HEK293 (cell line): ENCODE measurements around the gene FTCD.

Source experiments
- CTCF ChIP-seq: fragments of 450-650 bp; formaldehyde crosslinking; IDR thresholded peaks from 2 replicates; pipeline ENCODE4 v1.5.1; 2016; ENCODE audit warnings: missing biosample characterization, missing genetic modification characterization
- PBX3 ChIP-seq: sonication (generic); formaldehyde crosslinking; IDR thresholded peaks from 2 replicates; pipeline ENCODE4 v1.8.1; 2022; ENCODE audit warnings: mild to moderate bottlenecking, moderate library complexity, missing genetic modification reagents
- SCRT2 ChIP-seq: fragments of 450-650 bp; formaldehyde crosslinking; IDR thresholded peaks from 2 replicates; pipeline ENCODE4 v1.5.1; 2016; ENCODE audit warnings: missing biosample characterization, missing genetic modification characterization
- ZBTB1 ChIP-seq: fragments of 450-650 bp; formaldehyde crosslinking; IDR thresholded peaks from 2 replicates; pipeline ENCODE4 v1.5.1; 2016; ENCODE audit warnings: missing biosample characterization, missing genetic modification characterization
- ZBTB49 ChIP-seq: fragments of 450-650 bp; formaldehyde crosslinking; IDR thresholded peaks from 2 replicates; pipeline ENCODE4 v1.5.1; 2016; ENCODE audit warnings: missing biosample characterization, missing genetic modification characterization, low read depth
- ZNF121 ChIP-seq: fragments of 450-650 bp; formaldehyde crosslinking; IDR thresholded peaks from 2 replicates; pipeline ENCODE4 v1.5.1; 2016; ENCODE audit warnings: missing biosample characterization, missing genetic modification characterization
- ZNF146 ChIP-seq: fragments of 450-650 bp; formaldehyde crosslinking; IDR thresholded peaks from 2 replicates; pipeline ENCODE4 v1.5.1; 2016; ENCODE audit warnings: missing biosample characterization, missing genetic modification characterization
- ZNF274 ChIP-seq, 2 experiments: fragments of 200-500 bp in 1 of 2; fragments of 450-650 bp in 1 of 2; sonication (Bioruptor generic) in 1 of 2; formaldehyde crosslinking in 1 of 2; IDR thresholded peaks; 2 replicates each; pipeline versions ENCODE4 v1.5.1 to v1.6.1; 2014 to 2016; ENCODE audit warnings: borderline replicate concordance in 1 of 2, inconsistent platforms in 1 of 2, low read length in 1 of 2, missing biosample characterization in 1 of 2, missing genetic modification characterization in 1 of 2
- ZNF366 ChIP-seq: fragments of 450-650 bp; formaldehyde crosslinking; conservative IDR thresholded peaks from 2 replicates; pipeline ENCODE4 v1.5.1; 2016; ENCODE audit warnings: missing biosample characterization, missing genetic modification characterization
- ZNF398 ChIP-seq: fragments of 450-650 bp; formaldehyde crosslinking; IDR thresholded peaks from 2 replicates; pipeline ENCODE4 v1.5.1; 2017; ENCODE audit warnings: missing biosample characterization, missing genetic modification characterization
- ZNF530 ChIP-seq: fragments of 450-650 bp; formaldehyde crosslinking; IDR thresholded peaks from 2 replicates; pipeline ENCODE4 v1.5.1; 2016; ENCODE audit warnings: low read depth, missing biosample characterization, missing genetic modification characterization
- ZNF561 ChIP-seq: fragments of 450-650 bp; IDR thresholded peaks from 2 replicates; pipeline ENCODE4 v1.5.1; 2018; ENCODE audit warnings: missing biosample characterization, missing genetic modification characterization, borderline replicate concordance
- TF ChIP-seq, protein P1 (sequence below): fragments of 450-650 bp; formaldehyde crosslinking; IDR thresholded peaks from 2 replicates; pipeline ENCODE4 v1.5.1; 2016; ENCODE audit warnings: missing biosample characterization, missing genetic modification characterization
- TF ChIP-seq, protein P2 (sequence below): fragments of 450-650 bp; formaldehyde crosslinking; IDR thresholded peaks from 2 replicates; pipeline ENCODE4 v1.5.1; 2016; ENCODE audit warnings: missing biosample characterization, missing genetic modification characterization

GRCh38 chr21:46168659-46169386 is 13.4 kb upstream of the FTCD start:
- TF ChIP-seq ZNF121 (no peak), SCRT2 (no peak), ZNF530 (no peak), ZNF146 (no peak), CTCF (no peak), PBX3 (CRISPR knock-in tag) (no peak), ZNF398 (no peak), ZNF274 (IDR thresholded peaks at IDR 0.05; ENCODE audit: low read length) (no peak), ZNF274 (tag by site-specific recombination; IDR thresholded peaks at IDR 0.05; ENCODE audit: borderline replicate concordance) (no peak), ZBTB1 (no peak), ZBTB49 (no peak), ZNF561 (no peak), ZNF366 (no peak)
- TF ChIP-seq, protein P1, sequence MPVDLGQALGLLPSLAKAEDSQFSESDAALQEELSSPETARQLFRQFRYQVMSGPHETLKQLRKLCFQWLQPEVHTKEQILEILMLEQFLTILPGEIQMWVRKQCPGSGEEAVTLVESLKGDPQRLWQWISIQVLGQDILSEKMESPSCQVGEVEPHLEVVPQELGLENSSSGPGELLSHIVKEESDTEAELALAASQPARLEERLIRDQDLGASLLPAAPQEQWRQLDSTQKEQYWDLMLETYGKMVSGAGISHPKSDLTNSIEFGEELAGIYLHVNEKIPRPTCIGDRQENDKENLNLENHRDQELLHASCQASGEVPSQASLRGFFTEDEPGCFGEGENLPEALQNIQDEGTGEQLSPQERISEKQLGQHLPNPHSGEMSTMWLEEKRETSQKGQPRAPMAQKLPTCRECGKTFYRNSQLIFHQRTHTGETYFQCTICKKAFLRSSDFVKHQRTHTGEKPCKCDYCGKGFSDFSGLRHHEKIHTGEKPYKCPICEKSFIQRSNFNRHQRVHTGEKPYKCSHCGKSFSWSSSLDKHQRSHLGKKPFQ (tag by site-specific recombination): no peak
- TF ChIP-seq, protein P2, sequence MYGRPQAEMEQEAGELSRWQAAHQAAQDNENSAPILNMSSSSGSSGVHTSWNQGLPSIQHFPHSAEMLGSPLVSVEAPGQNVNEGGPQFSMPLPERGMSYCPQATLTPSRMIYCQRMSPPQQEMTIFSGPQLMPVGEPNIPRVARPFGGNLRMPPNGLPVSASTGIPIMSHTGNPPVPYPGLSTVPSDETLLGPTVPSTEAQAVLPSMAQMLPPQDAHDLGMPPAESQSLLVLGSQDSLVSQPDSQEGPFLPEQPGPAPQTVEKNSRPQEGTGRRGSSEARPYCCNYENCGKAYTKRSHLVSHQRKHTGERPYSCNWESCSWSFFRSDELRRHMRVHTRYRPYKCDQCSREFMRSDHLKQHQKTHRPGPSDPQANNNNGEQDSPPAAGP: no peak
